Measurements from ENCODE around the gene PPP1R14C.

DNA sequence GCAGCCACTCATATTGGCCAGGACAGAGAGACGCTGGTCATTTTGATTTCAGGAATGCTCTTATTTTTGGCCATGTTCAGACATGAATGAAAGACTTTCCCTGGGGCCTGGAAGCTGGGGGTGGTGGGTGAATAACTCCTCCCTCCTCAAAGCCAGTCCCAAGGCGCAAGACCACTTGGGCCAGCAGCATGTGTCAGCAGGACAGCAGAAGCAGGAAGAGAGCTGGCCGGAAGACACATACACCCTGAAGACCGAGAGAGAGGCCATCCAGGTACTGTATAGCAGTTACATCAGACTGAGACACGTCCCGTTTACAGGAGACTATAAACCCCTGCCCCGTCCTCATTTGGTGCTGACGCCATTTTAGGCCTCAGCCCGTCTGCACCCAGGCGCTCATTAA is 44.7 kb upstream of the PPP1R14C start:
- TF ChIP-seq, protein P1, sequence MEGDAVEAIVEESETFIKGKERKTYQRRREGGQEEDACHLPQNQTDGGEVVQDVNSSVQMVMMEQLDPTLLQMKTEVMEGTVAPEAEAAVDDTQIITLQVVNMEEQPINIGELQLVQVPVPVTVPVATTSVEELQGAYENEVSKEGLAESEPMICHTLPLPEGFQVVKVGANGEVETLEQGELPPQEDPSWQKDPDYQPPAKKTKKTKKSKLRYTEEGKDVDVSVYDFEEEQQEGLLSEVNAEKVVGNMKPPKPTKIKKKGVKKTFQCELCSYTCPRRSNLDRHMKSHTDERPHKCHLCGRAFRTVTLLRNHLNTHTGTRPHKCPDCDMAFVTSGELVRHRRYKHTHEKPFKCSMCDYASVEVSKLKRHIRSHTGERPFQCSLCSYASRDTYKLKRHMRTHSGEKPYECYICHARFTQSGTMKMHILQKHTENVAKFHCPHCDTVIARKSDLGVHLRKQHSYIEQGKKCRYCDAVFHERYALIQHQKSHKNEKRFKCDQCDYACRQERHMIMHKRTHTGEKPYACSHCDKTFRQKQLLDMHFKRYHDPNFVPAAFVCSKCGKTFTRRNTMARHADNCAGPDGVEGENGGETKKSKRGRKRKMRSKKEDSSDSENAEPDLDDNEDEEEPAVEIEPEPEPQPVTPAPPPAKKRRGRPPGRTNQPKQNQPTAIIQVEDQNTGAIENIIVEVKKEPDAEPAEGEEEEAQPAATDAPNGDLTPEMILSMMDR (conservative IDR thresholded peaks at IDR 0.05; ENCODE audit: low read depth, low read length) = no peak
- TF ChIP-seq EZH2 (IDR thresholded peaks at IDR 0.05; ENCODE audit: borderline replicate concordance, low read depth, low read length, poor library complexity, severe bottlenecking) = no peak

Measured in A673 (cell line).